ENCODE measurements around the gene RAD51B.

GRCh38 chr14:67835596-67835995 lies 16.0 kb downstream of the RAD51B start:
- TF ChIP-seq CTCF (IDR thresholded peaks at IDR 0.05; ENCODE audit: low read length) (no peak), EZH2 (optimal IDR thresholded peaks at IDR 0.05; ENCODE audit: low read depth, low read length) (no peak)
